NCI-H524 (cell line): ENCODE measurements around the gene ZNF429.
"Not testable (repeated sequence)": the region's sequence is repeated elsewhere in the genome, so short reads cannot be mapped to it uniquely, and the experiment has no call there.

ENCODE experiments used
- DNase-seq, 2 experiments: peaks; one replicate each; lab custom pipeline; 2025; lab: John Stamatoyannopoulos, UW

The ZNF429 gene

GRCh38 chr19:21513651-21514050, 8.2 kb downstream of the ZNF429 start:
- DNase-seq: no peak

- peak in 1 of 2 experiments; percentile 8 for DNase-seq
Observed at GRCh38 chr19:21519488-21519887, 14.1 kb downstream of the ZNF429 start.

- no peak for DNase-seq
Observed at GRCh38 chr19:21532904-21533303, 27.5 kb downstream of the ZNF429 start.

- DNase-seq: not testable (repeated sequence)
Observed at GRCh38 chr19:21536741-21537290, 31.4 kb downstream of the ZNF429 start.

- DNase-seq: no peak
Observed at GRCh38 chr19:21559444-21559843, 54.0 kb downstream of the ZNF429 start.

- DNase-seq: no peak
Observed at GRCh38 chr19:21564406-21564805, 59.0 kb downstream of the ZNF429 start.

GRCh38 chr19:21566073-21566472, 60.7 kb downstream of the ZNF429 start:
- no peak for DNase-seq

GRCh38 chr19:21567806-21568205, 62.4 kb downstream of the ZNF429 start:
- DNase-seq: not testable (repeated sequence)

- DNase-seq: peak in 1 of 2 experiments; percentile 27
Observed at GRCh38 chr19:21568816-21569493, 63.6 kb downstream of the ZNF429 start.

- no peak for DNase-seq
Observed at GRCh38 chr19:21569494-21569865, 64.1 kb downstream of the ZNF429 start.

GRCh38 chr19:21571316-21571715, 65.9 kb downstream of the ZNF429 start:
- DNase-seq: no peak

GRCh38 chr19:21574607-21575006, 69.2 kb downstream of the ZNF429 start:
- no peak for DNase-seq

GRCh38 chr19:21576481-21576880, 71.1 kb downstream of the ZNF429 start:
- DNase-seq: no peak

GRCh38 chr19:21580101-21580500, 74.7 kb downstream of the ZNF429 start:
- DNase-seq: no peak

- DNase-seq: no peak
Observed at GRCh38 chr19:21580818-21581217, 75.4 kb downstream of the ZNF429 start.

GRCh38 chr19:21581646-21582240, 76.3 kb downstream of the ZNF429 start:
- no peak for DNase-seq

GRCh38 chr19:21584537-21584936, 79.1 kb downstream of the ZNF429 start:
- DNase-seq: no peak

GRCh38 chr19:21585281-21585890, 80.0 kb downstream of the ZNF429 start:
- no peak for DNase-seq

- DNase-seq: no peak
Observed at GRCh38 chr19:21586311-21587116, 81.1 kb downstream of the ZNF429 start.

- no peak for DNase-seq
Observed at GRCh38 chr19:21587117-21587461, 81.7 kb downstream of the ZNF429 start.

GRCh38 chr19:21587549-21587948, 82.1 kb downstream of the ZNF429 start:
- no peak for DNase-seq

- no peak for DNase-seq
Observed at GRCh38 chr19:21588065-21588601, 82.7 kb downstream of the ZNF429 start.
